A549 (cell line): Measurements from ENCODE around the gene SRPK2.

ENCODE experiments used
- EP300 ChIP-seq, 2 experiments: fragments of >200 bp; sonication (Bioruptor Twin); formaldehyde crosslinking; IDR thresholded peaks; 2 replicates in 1 of 2; 3 replicates in 1 of 2; pipeline ENCODE4 v1.6.1; 2016 to 2017
- ESRRA ChIP-seq: fragments of 150-350 bp; IDR thresholded peaks from 2 replicates; pipeline ENCODE4 v1.6.1; 2014; ENCODE audit warnings: mild to moderate bottlenecking, low read length, borderline replicate concordance
- FOSL2 ChIP-seq, 2 experiments: fragments of 450-650 bp in 1 of 2; fragments of >200 bp in 1 of 2; sonication (Bioruptor Twin) in 1 of 2; formaldehyde crosslinking; IDR thresholded peaks; 2 replicates each; pipeline versions ENCODE4 v1.5.0 to v1.6.1; 2016 to 2020; ENCODE audit warnings: mild to moderate bottlenecking in 1 of 2, moderate library complexity in 1 of 2
- JUN ChIP-seq, 2 experiments: fragments of >200 bp; sonication (Bioruptor Twin); formaldehyde crosslinking; IDR thresholded peaks; 2 replicates in 1 of 2; 3 replicates in 1 of 2; pipeline ENCODE4 v1.6.1; 2016 to 2017
- NR3C1 ChIP-seq: fragments of >200 bp; sonication (Bioruptor Twin); formaldehyde crosslinking; IDR thresholded peaks from 3 replicates; pipeline ENCODE4 v1.6.1; 2017
- POLR2A ChIP-seq: IDR thresholded peaks from 2 replicates; pipeline ENCODE4 v1.6.1; 2012; ENCODE audit warnings: mild to moderate bottlenecking, low read length
- TFCP2L1 ChIP-seq: fragments of 250-450 bp; sonication (Bioruptor Pico); IDR thresholded peaks from 2 replicates; pipeline ENCODE4 v1.5.0; 2021; ENCODE audit warnings: mild to moderate bottlenecking
- TF ChIP-seq, protein P1 (sequence below): fragments of >200 bp; sonication (Bioruptor Twin); formaldehyde crosslinking; IDR thresholded peaks from 3 replicates; pipeline ENCODE4 v1.5.1; 2016
- TF ChIP-seq, protein P2 (sequence below): IDR thresholded peaks from 2 replicates; pipeline ENCODE4 v1.6.1; 2012

DNA sequence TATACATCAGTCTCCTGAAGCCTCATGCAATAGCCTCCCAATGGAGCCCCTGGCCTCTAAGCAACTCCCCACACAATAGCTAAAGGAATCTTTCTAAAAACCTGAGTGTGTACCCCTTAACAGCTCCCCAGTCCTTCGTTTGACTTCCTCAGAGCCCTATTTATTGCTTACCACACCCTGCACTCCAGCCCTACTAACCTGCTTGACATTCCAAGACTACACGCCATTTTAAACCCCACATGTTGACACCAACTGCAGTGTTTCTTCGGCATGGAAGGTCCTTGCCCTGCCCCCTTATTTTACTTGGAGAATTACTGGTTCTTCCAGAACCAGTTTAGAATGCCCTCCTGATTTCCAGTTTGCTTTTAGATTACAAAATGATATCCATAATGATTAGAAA, 10.8 kb downstream of the SRPK2 start:
- TF ChIP-seq, protein P1, sequence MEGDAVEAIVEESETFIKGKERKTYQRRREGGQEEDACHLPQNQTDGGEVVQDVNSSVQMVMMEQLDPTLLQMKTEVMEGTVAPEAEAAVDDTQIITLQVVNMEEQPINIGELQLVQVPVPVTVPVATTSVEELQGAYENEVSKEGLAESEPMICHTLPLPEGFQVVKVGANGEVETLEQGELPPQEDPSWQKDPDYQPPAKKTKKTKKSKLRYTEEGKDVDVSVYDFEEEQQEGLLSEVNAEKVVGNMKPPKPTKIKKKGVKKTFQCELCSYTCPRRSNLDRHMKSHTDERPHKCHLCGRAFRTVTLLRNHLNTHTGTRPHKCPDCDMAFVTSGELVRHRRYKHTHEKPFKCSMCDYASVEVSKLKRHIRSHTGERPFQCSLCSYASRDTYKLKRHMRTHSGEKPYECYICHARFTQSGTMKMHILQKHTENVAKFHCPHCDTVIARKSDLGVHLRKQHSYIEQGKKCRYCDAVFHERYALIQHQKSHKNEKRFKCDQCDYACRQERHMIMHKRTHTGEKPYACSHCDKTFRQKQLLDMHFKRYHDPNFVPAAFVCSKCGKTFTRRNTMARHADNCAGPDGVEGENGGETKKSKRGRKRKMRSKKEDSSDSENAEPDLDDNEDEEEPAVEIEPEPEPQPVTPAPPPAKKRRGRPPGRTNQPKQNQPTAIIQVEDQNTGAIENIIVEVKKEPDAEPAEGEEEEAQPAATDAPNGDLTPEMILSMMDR: no peak
- TF ChIP-seq ESRRA: no peak
- no peak for TF ChIP-seq TFCP2L1
- TF ChIP-seq POLR2A: no peak
- TF ChIP-seq NR3C1: no peak
- TF ChIP-seq FOSL2 (IDR thresholded peaks at IDR 0.05): no peak
- no peak for TF ChIP-seq FOSL2 (CRISPR knock-in tag; IDR thresholded peaks at IDR 0.05)
- no peak for TF ChIP-seq EP300 (IDR thresholded peaks at IDR 0.05)
- TF ChIP-seq JUN (IDR thresholded peaks at IDR 0.05): no peak
- TF ChIP-seq, protein P2, sequence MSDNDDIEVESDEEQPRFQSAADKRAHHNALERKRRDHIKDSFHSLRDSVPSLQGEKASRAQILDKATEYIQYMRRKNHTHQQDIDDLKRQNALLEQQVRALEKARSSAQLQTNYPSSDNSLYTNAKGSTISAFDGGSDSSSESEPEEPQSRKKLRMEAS: no peak
